VCaP (cell line): Measurements from ENCODE around the gene DMTF1.

Experiments used
- H3K27ac ChIP-seq: fragments of 450-650 bp; 2 replicates; pipeline ENCODE4 v1.5.1; 2017
- TF ChIP-seq, protein P1 (sequence below): fragments of 450-650 bp; conservative IDR thresholded peaks from 2 replicates; pipeline ENCODE4 v1.5.1; 2017; ENCODE audit warnings: mild to moderate bottlenecking, moderate library complexity

The DMTF1 gene

DNA sequence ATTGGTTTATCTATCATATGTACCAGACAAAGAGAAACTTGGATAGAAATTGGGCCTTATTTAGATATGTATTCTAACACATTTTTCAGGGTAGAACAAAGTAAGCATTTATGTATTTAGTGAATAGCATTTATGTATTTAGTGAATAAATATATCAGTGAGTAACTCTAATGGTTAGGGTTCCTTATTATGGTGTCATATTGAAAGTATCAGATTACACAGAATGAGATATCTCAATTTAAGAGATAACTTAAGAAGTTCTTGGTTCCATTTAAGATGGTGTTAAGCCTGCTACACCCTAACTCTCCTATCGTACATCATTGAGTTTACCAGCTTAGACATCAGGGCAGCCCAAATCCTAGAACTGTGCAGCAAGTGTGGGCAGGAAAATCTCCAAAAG, 35.9 kb upstream of the DMTF1 start:
- TF ChIP-seq, protein P1, sequence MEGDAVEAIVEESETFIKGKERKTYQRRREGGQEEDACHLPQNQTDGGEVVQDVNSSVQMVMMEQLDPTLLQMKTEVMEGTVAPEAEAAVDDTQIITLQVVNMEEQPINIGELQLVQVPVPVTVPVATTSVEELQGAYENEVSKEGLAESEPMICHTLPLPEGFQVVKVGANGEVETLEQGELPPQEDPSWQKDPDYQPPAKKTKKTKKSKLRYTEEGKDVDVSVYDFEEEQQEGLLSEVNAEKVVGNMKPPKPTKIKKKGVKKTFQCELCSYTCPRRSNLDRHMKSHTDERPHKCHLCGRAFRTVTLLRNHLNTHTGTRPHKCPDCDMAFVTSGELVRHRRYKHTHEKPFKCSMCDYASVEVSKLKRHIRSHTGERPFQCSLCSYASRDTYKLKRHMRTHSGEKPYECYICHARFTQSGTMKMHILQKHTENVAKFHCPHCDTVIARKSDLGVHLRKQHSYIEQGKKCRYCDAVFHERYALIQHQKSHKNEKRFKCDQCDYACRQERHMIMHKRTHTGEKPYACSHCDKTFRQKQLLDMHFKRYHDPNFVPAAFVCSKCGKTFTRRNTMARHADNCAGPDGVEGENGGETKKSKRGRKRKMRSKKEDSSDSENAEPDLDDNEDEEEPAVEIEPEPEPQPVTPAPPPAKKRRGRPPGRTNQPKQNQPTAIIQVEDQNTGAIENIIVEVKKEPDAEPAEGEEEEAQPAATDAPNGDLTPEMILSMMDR = no peak

DNA sequence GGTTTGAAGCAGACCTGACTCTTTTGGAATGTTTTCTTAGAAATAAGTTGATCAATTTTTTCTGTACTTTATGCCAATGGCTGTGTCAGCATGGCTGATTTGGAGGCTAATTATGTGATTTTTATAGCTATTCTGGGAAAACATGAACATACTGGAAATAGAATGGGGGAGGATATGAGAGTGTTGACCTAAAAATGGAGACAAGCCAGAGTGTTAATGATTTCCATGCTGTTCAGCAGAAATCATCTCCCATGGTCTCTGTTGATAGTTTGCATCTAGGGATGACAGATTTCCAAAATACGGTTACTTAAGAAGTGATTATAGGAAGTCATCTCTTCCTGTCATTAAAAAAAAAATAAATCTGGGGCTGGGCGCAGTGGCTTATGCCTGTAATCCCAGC, 32.7 kb upstream of the DMTF1 start:
- no peak overlapping the region for H3K27ac ChIP-seq
- TF ChIP-seq, protein P1 = no peak

More for the DNA sequence above, 35.9 kb upstream of the DMTF1 start:
- H3K27ac ChIP-seq = no peak overlapping the region

DNA sequence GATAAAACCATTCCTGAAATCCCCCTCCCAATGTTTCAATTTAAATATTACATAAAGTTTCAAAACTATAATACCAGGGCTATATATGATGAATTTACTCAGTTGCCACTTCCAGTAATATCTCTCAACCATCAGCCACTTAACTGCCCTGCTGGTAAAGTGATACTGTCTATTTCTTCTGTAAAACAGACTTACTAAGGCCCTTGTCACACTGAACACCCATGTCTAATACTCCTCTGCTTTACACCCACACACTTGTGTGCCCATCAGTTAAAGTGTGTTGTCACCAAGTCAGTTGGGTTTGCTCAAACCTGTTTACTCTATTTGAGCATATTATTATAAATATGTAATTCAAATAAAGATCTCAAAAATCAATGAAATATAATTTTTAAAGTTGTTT, 29.1 kb upstream of the DMTF1 start:
- TF ChIP-seq, protein P1 = no peak
- H3K27ac ChIP-seq = no peak overlapping the region

DNA sequence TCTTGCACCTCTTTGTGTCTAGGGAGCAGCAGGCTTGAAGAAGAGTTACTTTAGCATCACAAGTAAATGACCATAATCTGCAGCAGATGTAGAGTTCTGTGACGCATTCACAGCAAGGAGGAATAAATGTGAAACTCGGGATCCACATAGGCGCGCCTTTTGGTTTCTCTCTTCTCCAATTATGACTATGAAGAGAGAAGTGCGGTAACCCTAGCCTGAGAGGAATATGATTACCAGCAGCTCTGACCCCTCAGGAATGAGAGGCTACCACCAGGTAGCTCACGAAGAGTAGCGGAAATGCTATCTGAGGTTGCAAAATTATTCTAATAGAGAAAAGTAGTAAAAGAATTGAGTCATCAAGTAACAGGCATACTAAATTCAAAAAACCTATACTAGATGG, 25.2 kb upstream of the DMTF1 start:
- no peak overlapping the region for H3K27ac ChIP-seq
- TF ChIP-seq, protein P1 = no peak

DNA sequence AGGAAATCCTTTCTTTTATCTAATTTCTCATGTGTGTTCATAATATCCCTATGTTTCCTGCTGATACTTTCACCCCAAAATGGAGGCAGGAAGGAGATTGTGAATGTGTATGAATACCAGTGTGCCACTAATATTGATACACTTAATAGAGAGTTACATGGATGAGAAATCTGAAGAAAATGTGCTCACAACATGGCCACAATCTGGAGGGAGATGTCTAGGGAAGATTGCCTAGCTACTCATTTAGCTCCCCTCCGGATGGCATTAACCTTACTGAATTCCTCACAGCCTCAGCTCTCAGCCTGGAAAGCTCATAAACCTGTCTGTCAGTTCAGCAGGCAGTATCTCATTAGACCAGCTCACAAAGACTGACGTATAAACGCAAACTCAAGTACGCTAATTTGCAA, 23.4 kb upstream of the DMTF1 start:
- H3K27ac ChIP-seq = no peak overlapping the region
- TF ChIP-seq, protein P1 = no peak

DNA sequence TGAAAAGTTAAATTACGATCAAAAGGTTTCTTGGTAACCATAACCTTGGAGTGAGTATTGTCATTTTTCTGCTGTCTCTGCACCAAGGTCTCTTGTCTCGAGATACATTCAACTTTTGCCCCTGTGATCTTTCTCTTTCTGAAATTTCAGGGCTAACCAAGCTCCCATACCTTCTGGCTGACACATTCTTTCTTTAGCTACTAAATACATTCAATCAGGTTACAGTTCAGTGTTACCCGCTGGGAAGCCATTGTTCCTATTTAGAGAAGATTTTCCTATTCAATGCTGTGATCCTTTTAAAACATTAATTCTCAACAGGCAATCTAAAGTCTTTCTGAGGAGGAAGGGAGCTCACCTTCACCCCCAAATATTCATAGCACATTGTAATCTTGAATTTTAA, 22.9 kb upstream of the DMTF1 start:
- TF ChIP-seq, protein P1 = no peak
- no peak overlapping the region for H3K27ac ChIP-seq

DNA sequence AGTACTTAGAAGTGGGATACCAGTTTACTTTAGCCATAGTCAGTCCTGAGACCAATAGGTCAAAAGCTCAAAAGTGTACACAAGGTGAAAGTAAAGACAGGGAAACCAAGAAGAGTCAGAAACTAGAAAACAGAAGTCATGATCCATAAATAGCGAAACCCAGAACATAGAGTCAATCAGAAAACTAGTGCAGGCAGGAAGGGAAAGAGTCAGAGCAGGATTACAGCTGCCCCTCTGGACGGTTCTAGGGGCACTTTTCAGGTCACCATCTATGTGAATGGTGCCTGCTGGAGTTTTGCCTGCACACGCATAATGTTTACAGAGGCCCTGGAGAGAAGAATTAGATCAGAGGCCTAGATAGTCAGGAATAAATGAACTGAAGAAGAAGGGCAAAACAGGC, 22.4 kb upstream of the DMTF1 start:
- H3K27ac ChIP-seq = no peak overlapping the region
- TF ChIP-seq, protein P1 = no peak

DNA sequence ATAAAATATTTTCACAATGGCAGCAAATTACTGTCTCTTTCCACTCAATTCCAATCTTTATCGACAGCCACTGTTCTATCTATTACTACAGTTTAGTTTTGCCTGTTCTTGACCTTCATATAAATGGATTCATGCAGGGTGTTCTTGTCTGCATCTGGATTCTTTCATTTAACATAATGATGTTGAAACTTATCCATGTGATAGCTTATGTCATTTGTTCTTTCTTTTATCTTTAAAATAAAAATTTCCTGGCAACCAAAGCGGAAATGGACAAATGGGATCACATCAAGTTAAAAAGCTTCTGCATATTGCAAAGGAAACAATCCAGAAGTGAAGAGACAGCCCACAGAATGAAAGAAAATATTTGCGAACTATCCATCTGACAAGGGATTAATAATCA, 20.5 kb upstream of the DMTF1 start:
- no peak overlapping the region for H3K27ac ChIP-seq
- TF ChIP-seq, protein P1 = no peak
